WERI-Rb-1 (cell line): ENCODE data around the gene DIP2B.

Experiments used
- DNase-seq: peaks from one replicate; pipeline ENCODE4 v3.0.0-alpha.2; 2020
- H3K27ac ChIP-seq: fragments of 250-450 bp; sonication (Bioruptor Pico); 2 replicates; pipeline ENCODE4 v1.5.1; 2020; ENCODE audit warnings: mild to moderate bottlenecking, moderate library complexity
- H3K27me3 ChIP-seq: fragments of 250-450 bp; sonication (Bioruptor Pico); 2 replicates; pipeline ENCODE4 v1.5.1; 2021; ENCODE audit warnings: mild to moderate bottlenecking, low read depth, moderate library complexity; ENCODE audit not compliant: insufficient read depth, severe bottlenecking
- H3K36me3 ChIP-seq: fragments of 250-450 bp; sonication (Bioruptor Pico); 2 replicates; pipeline ENCODE4 v1.5.1; 2020; ENCODE audit warnings: mild to moderate bottlenecking, moderate library complexity
- H3K4me3 ChIP-seq: 2 replicates; pipeline ENCODE4 v1.5.1; 2011; ENCODE audit warnings: low read depth, mild to moderate bottlenecking, control low read depth, low read length
- H3K9me3 ChIP-seq: fragments of 250-450 bp; sonication (Bioruptor Pico); 2 replicates; pipeline ENCODE4 v1.5.1; 2021; ENCODE audit warnings: mild to moderate bottlenecking, moderate library complexity; ENCODE audit not compliant: severe bottlenecking
- TF ChIP-seq, protein P1 (sequence below): IDR thresholded peaks from 2 replicates; pipeline ENCODE4 v1.5.1; 2011; ENCODE audit warnings: low read depth, mild to moderate bottlenecking, control low read depth, inconsistent platforms, low read length

DIP2B gene

GRCh38 chr12:50590869-50591268 is 86.1 kb downstream of the DIP2B start:
- DNase-seq = no peak
- Histone ChIP-seq H3K27ac (no peak overlapping the region), H3K27me3 (no peaks in the 10 kb centered on the region), H3K4me3 (no peak overlapping the region), H3K36me3 (no peaks in the 10 kb centered on the region), H3K9me3 (no peaks in the 10 kb centered on the region)
- TF ChIP-seq, protein P1, sequence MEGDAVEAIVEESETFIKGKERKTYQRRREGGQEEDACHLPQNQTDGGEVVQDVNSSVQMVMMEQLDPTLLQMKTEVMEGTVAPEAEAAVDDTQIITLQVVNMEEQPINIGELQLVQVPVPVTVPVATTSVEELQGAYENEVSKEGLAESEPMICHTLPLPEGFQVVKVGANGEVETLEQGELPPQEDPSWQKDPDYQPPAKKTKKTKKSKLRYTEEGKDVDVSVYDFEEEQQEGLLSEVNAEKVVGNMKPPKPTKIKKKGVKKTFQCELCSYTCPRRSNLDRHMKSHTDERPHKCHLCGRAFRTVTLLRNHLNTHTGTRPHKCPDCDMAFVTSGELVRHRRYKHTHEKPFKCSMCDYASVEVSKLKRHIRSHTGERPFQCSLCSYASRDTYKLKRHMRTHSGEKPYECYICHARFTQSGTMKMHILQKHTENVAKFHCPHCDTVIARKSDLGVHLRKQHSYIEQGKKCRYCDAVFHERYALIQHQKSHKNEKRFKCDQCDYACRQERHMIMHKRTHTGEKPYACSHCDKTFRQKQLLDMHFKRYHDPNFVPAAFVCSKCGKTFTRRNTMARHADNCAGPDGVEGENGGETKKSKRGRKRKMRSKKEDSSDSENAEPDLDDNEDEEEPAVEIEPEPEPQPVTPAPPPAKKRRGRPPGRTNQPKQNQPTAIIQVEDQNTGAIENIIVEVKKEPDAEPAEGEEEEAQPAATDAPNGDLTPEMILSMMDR = no peak

DNA sequence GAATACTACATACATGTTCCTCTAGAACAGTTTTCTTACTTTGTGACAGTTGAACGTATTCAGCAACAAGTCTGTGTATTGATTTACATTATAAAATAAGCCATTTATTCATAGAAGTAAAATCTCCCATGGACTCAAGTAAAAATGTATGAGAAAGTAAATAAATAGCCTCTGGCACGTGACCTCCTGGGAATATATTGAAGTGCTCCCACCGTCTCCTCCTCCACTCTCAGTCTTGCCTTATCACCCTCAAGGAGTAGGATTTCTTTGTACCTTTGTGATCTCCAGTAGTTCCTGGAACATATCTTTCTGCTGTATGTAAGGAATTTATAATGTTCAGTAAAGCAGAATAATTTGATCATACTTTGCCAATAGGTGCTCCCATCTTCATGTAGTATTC is 90.9 kb downstream of the DIP2B start:
- Histone ChIP-seq H3K27me3 (no peaks in the 10 kb centered on the region), H3K27ac (no peak overlapping the region), H3K36me3 (no peaks in the 10 kb centered on the region), H3K9me3 (no peaks in the 10 kb centered on the region), H3K4me3 (no peak overlapping the region)
- TF ChIP-seq, protein P1 = no peak
- no peak for DNase-seq

- H3K27ac ChIP-seq = no peak overlapping the region
- H3K27me3 ChIP-seq = no peaks in the 10 kb centered on the region
- no peaks in the 10 kb centered on the region for H3K9me3 ChIP-seq
- DNase-seq = no peak
- H3K36me3 ChIP-seq = no peaks in the 10 kb centered on the region
- TF ChIP-seq, protein P1 = no peak
- no peak overlapping the region for H3K4me3 ChIP-seq
These were observed 92.7 kb downstream of the DIP2B start for GRCh38 chr12:50597200-50598195.

- no peak overlapping the region for H3K4me3 ChIP-seq
- DNase-seq = no peak
- no peaks in the 10 kb centered on the region for H3K27me3 ChIP-seq
- no peaks in the 10 kb centered on the region for H3K36me3 ChIP-seq
- H3K27ac ChIP-seq = no peak overlapping the region
- TF ChIP-seq, protein P1 = no peak
- no peaks in the 10 kb centered on the region for H3K9me3 ChIP-seq
These were observed 93.6 kb downstream of the DIP2B start for GRCh38 chr12:50598321-50598862.

DNA sequence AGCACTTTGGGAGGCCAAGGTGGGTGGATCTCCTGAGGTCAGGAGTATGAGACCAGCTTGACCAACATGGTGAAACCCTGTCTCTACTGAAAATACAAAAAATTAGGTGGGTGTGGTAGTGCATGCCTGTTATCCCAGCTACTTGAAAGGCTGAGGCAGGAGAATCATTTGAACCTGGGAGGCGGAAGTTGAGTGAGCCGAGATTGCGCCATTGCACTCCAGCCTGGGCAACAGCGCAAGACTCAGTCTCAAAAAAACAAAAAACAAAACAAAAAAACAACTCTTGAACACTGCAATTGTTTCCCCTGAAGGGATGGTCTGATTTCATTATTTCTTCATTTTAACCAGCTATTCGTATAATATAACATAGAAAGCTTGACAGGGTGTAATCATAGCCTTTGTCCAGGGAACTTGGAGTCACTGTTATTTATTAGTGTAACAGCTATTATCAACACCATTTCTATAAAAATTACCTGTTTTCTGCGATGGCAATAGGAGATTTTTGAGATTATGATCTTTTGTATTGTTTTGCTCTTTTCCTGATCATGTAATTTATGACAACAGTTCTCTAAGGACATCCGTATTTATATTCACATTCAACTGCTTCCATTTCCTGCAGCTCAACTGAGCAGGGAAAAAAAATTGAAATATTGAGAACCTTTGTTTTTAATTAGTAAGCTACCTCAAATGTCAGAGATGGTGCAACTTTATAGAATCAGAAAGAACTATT is 94.7 kb downstream of the DIP2B start:
- no peaks in the 10 kb centered on the region for H3K27me3 ChIP-seq
- H3K36me3 ChIP-seq = no peaks in the 10 kb centered on the region
- no peak for DNase-seq
- TF ChIP-seq, protein P1 = no peak
- H3K27ac ChIP-seq = no peak overlapping the region
- H3K4me3 ChIP-seq = no peak overlapping the region
- H3K9me3 ChIP-seq = no peaks in the 10 kb centered on the region
